HG03469 (cell line): Measurements from ENCODE around the gene VN1R4.
"Not testable (repeated sequence)": the region's sequence is repeated elsewhere in the genome, so short reads cannot be mapped to it uniquely, and the experiment has no call there.

ENCODE experiments used
- ATAC-seq: cut with Tn5 transposase; IDR thresholded peaks from one replicate; pipeline ENCODE4 v1.9.1; 2021; ENCODE audit warnings: mild to moderate bottlenecking, moderate library complexity, moderate number of reproducible peaks; ENCODE audit not compliant: unreplicated experiment

Gene VN1R4, protein sequence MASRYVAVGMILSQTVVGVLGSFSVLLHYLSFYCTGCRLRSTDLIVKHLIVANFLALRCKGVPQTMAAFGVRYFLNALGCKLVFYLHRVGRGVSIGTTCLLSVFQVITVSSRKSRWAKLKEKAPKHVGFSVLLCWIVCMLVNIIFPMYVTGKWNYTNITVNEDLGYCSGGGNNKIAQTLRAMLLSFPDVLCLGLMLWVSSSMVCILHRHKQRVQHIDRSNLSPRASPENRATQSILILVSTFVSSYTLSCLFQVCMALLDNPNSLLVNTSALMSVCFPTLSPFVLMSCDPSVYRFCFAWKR

DNA sequence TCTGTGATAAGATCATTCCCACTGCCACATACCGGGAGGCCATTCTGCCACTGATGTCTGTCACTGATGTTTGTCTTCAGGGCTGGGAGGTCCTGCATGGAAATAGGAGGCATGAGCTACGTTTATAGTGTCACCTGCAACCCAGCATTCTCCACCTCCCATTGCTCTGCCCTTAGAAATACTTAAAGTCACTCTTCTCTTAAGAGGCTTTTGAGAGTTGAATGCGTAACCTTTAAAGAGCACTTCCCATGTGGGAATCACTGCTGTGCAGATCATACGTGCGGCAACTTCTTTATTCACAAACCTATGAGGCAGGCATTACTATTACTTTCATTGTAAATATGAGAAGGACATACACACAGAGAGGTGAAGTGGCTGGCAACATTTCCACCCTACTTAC, at the start of gene VN1R4:
VN1R4 (minus strand) TSS at position 101 of the 400 bp plus-strand sequence; CDS start at position 43, 58 bp downstream.
- not testable (repeated sequence) for ATAC-seq

DNA sequence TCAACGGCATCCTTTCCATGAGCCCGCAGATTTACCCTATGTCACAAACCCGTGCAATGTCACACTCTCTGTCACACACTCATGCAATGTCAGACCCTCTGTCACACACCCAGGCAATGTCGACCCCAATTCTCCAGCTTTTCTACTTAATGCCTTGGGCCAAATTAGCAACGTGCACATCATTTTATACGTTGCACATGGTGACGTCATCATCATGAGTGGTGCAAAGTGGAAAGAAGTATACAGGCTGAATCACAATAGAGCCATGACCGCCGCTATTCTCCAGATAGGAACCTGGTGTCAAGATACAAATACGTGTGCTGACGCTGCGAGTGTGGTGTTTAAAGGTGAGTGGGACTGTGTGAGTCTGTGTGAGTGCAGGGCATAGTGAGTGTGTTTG, 44.4 kb upstream of the VN1R4 start:
- ATAC-seq, result no peak

DNA sequence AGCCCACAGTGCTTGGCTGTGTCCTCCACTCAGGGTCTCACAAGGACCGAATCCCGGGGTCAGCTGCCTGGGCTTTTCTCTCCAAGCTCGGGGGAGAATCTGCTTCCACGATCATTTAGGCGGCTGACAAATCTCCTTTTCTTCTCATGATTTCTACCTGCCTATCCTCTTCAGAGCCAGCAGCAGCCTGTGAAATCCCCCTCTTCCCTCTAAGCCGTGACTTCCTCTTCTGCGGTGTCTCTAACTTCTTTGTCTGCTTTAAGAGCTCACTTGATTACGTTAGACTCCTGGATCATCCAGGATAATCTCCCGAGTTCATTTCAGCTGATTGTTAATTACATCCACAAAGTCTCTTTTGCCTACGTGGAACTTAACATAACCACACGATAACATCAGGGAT, 43.5 kb upstream of the VN1R4 start:
- ATAC-seq, result no peak

DNA sequence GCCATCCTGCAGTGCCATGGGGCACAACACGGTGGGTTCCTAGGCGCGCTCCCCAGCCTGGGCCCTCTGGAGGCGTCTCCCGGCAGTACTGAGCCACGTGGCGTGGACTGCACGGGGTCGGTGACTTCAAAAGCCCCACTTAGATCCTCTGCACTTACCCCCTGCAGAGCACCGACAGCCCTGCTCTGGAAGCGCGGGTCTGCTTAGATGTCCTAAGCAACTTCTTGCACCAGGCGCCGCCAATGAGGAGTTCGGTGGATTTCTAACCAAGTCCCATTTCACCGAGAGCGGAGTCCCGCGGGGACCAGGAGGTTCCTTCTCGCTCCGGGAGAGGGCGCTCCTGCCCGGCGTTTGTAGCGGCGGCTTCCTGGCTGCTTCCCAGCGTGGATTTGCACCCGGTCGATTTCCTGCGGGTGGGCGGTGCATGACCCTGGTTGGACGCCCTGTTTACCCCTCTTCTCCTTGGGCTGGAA, 40.9 kb upstream of the VN1R4 start:
- ATAC-seq, result no peak

DNA sequence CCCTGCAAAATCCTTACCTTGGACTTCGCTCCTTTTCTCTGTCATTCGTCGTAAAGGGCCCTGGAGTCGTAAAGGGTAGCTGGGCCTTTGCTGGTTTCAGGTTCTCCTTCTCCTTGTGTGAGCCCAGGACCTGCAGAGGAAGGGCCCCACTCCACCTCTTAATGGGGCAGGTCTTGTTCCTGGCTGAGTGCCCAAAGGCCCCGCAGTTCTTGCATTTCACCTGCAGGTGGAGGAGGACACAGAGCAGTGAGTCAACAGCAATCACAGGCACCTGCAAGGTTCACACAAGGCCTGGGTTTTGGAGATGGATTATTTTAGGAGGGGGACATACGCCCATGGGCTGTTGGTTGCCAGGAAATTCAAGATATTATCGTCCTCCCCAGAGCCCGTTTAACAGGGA, 33.8 kb upstream of the VN1R4 start:
- ATAC-seq, result not testable (repeated sequence)

DNA sequence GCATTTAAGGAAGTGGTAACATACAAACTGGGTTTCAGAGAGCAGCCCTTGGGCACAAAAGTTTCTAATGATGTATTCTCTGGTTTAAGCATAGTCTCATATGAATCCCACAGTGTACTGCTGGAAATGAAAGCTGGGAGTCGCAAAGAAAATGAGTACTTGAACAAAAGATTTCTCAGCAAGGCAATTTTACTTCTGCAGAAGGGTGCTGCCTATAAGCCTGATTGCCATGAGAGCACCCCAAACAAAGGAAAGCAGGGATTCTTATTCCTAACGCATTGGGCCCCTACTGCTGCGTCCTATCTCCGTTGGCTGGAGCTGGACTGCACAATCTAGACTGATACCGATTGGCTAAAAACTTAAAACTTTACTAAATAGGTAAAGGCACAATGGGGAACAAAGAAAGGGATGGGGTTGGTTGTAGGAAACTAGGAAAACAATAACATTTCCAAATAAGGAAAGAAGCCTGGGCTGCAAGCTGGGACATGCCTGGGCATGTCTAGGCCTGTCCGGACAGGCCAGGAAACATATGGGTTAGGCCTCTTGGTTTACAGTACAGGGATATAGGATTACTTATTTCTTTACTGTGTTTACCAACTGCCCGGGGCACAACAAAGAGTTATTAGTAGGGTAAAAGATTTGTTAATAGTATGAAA, 27.4 kb upstream of the VN1R4 start:
- ATAC-seq, result no peak

DNA sequence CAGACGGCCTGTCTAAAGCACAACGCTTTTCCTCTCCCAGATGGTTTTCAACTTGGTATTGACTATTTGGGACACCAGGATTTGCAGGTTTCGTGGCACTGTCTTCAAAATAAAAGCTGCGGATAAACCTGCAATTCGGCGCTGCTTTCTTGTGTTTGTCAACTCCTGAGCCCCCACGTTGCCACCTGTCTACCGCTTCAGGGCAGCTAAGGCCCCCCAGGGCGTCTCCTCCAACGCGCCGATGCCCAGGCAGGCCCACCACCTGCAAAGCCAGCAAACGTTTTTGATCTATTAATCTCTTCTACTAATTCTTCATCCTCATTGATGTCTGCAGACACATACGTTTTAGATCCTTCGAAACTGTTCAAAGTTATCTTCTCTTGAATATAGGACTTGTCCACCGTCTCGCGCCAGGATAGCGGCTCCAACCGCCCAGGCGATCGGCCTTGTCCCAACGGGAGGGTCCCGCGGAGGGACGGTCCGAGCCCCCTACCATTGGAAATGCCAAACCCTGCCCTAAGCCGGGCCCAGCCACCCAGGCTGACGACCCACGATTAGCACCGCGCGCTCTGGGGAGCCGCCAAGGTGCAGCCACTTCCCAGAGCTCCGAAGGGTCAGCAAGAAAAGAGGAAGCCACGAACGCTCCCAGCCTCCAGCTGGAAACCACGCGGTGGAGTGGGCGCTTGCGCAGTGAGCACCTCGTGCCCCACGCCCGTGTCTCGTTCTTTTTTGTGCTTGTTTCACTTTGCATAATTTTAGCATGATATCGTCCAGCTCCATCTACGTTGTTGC, 23.4 kb upstream of the VN1R4 start:
- no peak for ATAC-seq

DNA sequence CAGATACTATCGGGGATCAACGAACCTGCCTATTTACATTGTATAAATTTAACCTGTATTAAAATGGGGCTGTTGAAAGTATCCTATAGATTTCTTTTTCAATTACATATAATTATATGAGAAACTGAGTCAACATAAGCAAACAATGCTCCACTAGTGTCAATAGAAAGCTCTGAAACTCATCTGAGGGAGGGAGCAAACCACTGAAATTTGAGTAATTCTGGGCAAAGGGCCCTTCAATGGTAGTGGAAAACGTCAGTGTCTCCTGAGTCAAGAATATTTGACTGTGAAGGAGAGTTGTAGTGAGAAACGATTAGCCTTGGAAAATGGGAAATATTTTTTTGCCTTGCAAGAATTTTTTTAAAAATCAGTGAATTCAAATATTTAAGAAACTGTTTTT, 17.6 kb upstream of the VN1R4 start:
- no peak for ATAC-seq

DNA sequence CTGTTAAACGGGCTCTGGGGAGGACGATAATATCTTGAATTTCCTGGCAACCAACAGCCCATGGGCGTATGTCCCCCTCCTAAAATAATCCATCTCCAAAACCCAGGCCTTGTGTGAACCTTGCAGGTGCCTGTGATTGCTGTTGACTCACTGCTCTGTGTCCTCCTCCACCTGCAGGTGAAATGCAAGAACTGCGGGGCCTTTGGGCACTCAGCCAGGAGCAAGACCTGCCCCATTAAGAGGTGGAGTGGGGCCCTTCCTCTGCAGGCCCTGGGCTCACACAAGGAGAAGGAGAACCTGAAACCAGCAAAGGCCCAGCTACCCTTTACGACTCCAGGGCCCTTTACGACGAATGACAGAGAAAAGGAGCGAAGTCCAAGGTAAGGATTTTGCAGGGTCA, 14.4 kb upstream of the VN1R4 start:
- ATAC-seq, result not testable (repeated sequence)

DNA sequence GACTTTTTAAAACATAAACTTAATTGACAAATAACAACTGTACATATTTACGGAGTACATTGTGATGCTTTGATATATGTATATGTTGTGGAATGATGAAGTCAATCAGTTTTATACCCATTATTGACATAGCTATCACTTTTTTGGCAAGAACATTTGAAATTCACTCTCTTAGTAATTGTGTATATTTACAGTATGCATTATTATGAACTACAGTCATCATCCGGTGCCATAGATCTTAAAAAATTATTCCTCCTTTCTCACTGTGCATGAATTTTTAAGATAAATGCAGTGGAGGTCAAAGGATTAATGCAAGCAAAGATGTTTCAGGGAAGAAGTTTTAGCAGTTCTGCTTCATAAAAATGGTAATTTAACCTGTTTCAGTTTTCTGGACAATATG, 8.0 kb upstream of the VN1R4 start:
- ATAC-seq, result no peak

DNA sequence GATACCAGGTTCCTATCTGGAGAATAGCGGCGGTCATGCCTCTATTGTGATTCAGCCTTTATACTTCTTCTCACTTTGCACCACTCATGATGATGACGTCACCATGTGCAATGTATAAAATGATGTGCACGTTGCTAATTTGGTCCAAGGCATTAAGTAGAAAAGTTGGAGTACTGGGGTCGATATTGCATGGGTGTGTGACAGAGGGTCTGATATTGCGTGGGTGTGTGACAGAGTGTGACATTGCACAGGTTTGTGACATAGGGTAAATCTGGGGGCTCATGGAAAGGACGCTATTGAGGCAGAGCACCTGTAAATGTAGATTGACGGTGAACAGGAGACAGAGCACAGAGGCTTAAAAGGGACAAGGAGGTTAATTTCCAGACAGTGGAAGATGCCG, 4.5 kb upstream of the VN1R4 start:
- ATAC-seq, result no peak

DNA sequence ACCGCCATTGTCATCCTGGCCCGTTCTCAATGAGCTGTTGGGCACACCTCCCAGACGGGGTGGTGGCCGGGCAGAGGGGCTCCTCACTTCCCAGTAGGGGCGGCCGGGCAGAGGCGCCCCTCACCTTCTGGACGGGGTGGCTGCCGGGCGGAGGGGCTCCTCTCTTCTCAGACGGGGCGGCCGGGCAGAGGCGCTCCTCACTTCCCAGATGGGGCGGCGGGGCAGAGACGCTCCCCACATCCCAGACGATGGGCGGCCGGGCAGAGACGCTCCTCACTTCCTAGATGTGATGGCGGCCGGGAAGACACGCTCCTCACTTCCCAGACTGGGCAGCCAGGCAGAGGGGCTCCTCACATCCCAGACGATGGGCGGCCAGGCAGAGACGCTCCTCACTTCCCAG, 2.3 kb upstream of the VN1R4 start:
- ATAC-seq, result not testable (repeated sequence)

DNA sequence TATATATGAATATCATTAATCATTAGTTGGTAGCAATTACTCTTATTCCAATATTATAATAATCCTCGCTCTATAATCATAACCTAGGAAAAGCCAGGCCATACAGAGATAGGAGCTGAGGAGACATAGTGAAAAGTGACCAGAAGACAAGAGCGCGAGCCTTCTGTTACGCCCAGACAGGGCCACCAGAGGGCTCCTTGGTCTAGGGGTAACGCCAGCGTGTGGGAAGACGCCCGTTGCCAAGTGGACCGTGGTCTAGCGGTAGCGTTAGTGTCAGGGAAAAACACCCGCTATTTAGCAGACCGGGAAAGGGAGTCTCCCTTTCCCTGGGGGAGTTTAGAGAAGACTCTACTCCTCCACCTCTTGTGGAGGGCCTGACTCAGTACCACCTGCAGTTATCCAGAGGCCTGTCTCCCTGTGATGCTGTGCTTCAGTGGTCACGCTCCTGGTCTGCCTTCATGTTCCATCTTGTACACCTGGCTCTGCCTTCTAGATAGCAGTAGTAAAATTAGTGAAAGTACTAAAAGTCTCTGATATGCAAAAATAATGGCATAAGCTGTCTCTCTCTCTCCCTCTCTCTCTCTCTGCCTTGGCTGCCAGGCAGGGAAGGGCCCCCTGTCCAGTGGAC, 9.7 kb downstream of the VN1R4 start, which contains the start of gene VN1R2:
VN1R2 (plus strand) TSS at position 578 of the 628 bp plus-strand sequence. CDS start 84 bp downstream, outside the sequence.
- not testable (repeated sequence) for ATAC-seq

DNA sequence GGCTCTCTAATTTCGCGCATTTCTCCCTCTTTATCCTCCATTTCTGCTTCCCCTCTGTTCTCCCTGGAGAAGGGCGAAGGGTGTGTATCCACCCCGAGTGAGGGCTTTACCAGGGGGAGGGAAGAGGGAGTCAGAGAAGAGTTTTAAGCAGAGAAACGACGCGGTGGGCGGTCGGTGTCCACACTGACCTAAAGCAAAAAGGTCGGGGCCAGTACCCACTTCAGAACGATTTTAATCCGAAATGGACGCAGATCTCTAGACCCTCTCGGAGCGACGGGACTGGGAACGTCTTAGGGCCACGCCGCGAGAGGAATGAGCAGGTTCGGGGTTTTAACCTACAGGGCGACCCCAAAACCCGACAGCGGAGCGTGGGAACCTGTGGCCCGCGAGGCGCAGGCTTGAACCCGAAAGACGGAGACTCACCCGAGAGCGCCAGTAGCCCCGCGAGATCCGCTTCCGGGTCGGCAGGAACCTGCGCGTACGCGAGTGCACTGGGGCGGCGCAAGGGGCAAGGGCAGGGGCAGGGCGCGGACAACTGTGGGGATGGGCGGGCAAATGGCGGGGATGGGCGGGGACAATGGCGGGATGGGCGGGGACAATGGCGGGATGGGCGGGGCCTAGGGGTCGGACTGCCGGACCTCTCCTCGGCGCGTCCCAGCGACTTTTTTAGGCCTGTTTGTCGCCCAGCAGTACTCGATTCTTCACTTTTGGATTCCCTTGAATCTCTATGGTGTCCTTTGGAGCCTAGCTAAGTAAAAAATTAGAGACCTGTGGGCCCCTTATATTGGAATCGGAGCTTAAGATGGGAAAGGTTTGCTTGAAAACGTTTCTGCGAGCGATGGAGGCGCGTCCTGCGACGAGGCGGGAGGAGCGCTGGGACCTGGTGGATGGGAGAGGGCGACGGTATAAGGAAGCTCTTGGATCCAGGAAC, 12.8 kb downstream of the VN1R4 start, which contains the start of gene ZNF677:
ZNF677 (minus strand) TSS at position 463 of the 931 bp plus-strand sequence. CDS start 3,323 bp downstream, outside the sequence.
- no peak for ATAC-seq

DNA sequence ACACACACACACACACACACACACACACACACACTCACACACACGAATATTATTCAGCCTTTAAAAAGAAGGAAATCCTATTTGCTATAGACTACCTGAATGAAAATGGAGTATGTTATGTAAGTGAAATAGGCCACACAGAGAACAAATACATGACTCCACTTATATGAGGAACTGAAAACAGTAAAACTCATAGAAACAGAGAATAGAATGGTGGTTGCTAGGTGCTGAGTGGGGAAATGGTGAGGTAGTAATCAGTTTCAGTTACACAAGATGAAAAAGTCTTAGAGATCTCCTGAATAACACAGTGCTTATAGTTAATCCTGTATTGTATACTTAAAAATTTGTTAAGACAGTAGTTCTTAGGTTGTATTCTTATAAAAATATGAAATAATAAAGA, 21.0 kb downstream of the VN1R4 start:
- ATAC-seq, result no peak

DNA sequence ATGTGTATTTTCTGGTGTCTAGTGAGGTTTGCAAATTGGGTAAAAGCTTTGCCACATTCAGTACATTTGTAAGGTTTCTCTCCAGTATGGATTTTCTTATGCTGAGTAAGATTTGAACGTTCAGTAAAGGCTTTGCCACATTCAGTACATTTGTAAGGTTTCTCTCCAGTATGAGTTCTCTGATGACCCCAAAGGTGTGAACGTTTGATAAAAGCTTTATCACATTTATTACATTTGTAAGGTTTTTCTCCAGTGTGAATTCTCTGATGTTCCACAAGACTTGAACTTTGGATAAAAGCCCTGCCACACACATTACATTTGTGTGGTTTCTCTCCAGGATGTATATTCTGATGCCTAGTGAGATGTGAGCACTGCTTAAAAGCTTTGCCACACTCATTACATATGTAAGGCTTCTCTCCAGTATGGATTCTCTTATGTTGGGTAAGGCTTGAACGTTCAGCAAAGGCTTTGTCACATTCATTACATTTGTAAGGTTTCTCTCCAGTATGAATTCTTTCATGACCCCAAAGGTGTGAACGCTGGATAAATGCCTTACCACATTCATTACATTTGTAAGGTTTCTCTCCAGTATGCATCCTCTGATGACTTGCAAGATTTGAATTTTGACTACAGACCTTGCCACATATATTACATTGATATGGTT, 30.3 kb downstream of the VN1R4 start:
- no peak for ATAC-seq

DNA sequence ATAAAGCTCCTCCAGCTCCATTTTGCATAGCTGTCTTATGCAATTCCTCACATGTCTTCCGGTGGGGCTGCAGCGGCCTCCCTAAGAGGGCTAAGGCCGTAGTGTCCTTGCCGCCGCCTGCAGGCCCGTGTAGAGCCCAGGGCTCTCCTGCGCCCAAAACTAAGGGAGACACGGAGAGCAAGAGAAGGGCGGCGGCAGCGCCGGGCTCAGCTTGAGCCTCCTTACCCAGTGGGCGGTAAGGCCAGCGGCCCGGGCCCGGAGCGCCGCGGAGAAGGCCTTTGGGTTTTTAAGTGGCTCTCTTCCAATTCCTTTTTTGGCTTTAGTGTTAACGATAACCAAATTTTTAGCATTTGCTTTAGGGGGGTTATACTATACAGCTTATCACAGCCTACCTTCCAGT, 42.9 kb downstream of the VN1R4 start:
- ATAC-seq, result no peak

DNA sequence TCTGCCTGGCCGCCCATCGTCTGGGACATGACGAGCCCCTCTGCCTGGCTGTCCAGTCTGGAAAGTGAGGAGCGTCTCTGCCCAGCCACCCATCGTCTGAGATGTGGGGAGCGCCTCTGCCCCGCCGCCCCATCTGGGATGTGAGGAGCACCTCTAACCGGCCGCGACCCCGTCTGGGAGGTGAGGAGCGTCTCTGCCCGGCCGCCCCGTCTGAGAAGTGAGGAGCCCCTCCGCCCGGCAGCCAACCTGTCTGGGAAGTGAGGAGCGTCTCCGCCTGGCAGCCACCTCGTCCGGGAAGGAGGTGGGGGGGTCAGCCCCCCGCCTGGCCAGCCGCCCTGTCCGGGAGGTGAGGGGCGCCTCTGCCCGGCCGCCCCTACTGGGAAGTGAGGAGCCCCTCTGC, 44.8 kb downstream of the VN1R4 start:
- not testable (repeated sequence) for ATAC-seq
